HL-60 (cell line): ENCODE results near the gene CEBPZOS.
"Not testable (repeated sequence)": the region's sequence is repeated elsewhere in the genome, so short reads cannot be mapped to it uniquely, and the experiment has no call there.

Experiments
- DNase-seq, 2 experiments: peaks; one replicate each; pipeline ENCODE4 v3.0.0-alpha.2; 2010 to 2020; ENCODE audit warnings: low read depth in 1 of 2, low spot score in 1 of 2
- H3K27ac ChIP-seq: fragments of 250-450 bp; sonication (Bioruptor Pico); replicated peaks from 2 replicates; pipeline ENCODE4 v1.5.1; 2020; ENCODE audit warnings: mild to moderate bottlenecking, moderate library complexity
- H3K27me3 ChIP-seq: fragments of 250-450 bp; sonication (Bioruptor Pico); 2 replicates; pipeline ENCODE4 v1.5.1; 2021; ENCODE audit warnings: mild to moderate bottlenecking, moderate library complexity; ENCODE audit not compliant: insufficient read depth, poor library complexity, severe bottlenecking
- H3K4me3 ChIP-seq: replicated peaks from 2 replicates; pipeline ENCODE4 v1.5.1; 2011; ENCODE audit warnings: mild to moderate bottlenecking, control low read depth, low read length; ENCODE audit not compliant: insufficient read depth
- GABPA ChIP-seq: IDR thresholded peaks from 2 replicates; pipeline ENCODE4 v1.6.1; 2012; ENCODE audit warnings: low read depth
- POLR2AphosphoS5 ChIP-seq: IDR thresholded peaks from 2 replicates; pipeline ENCODE4 v1.6.1; 2012; ENCODE audit warnings: low read depth
- SPI1 ChIP-seq: IDR thresholded peaks from 2 replicates; pipeline ENCODE4 v1.6.1; 2012; ENCODE audit warnings: low read depth, mild to moderate bottlenecking, borderline replicate concordance
- TF ChIP-seq, protein P1 (sequence below): IDR thresholded peaks from one replicate; pipeline ENCODE4 v1.5.1; 2011; ENCODE audit warnings: low read length, control low read depth, inconsistent platforms; ENCODE audit not compliant: insufficient read depth
- TF ChIP-seq, protein P2 (sequence below): IDR thresholded peaks from 2 replicates; pipeline ENCODE4 v1.6.1; 2012; ENCODE audit warnings: low read depth; ENCODE audit not compliant: insufficient replicate concordance

The CEBPZOS gene

DNA sequence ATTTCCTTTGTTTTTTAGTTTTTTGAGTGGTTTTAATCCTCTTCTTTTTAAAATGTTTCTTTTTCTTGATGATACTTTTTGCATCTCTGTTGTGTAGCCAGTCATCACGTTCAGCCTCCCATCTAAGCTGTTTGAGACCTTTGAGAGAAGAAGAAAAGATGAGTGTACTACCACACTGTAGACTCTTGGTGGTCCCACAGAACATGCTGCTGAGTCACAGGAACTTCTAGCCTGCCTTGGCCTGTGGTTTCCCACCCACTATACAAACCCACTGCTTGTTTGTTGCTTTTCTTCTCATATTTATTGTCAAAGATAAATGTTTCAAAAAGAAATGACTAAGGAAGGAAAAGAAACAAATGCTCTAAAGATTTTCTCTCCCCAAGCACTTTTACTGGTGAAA lies 5.5 kb downstream of the CEBPZOS start:
- Histone ChIP-seq H3K4me3 (no peak overlapping the region), H3K27me3 (no peaks in the 10 kb centered on the region), H3K27ac (peak overlapping the region; percentile 15; the same call in 1 of the 2 replicates)
- no peak for DNase-seq
- TF ChIP-seq GABPA, result no peak
- no peak for TF ChIP-seq POLR2AphosphoS5
- no peak for TF ChIP-seq SPI1
- TF ChIP-seq, protein P1, sequence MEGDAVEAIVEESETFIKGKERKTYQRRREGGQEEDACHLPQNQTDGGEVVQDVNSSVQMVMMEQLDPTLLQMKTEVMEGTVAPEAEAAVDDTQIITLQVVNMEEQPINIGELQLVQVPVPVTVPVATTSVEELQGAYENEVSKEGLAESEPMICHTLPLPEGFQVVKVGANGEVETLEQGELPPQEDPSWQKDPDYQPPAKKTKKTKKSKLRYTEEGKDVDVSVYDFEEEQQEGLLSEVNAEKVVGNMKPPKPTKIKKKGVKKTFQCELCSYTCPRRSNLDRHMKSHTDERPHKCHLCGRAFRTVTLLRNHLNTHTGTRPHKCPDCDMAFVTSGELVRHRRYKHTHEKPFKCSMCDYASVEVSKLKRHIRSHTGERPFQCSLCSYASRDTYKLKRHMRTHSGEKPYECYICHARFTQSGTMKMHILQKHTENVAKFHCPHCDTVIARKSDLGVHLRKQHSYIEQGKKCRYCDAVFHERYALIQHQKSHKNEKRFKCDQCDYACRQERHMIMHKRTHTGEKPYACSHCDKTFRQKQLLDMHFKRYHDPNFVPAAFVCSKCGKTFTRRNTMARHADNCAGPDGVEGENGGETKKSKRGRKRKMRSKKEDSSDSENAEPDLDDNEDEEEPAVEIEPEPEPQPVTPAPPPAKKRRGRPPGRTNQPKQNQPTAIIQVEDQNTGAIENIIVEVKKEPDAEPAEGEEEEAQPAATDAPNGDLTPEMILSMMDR, result no peak
- TF ChIP-seq, protein P2, sequence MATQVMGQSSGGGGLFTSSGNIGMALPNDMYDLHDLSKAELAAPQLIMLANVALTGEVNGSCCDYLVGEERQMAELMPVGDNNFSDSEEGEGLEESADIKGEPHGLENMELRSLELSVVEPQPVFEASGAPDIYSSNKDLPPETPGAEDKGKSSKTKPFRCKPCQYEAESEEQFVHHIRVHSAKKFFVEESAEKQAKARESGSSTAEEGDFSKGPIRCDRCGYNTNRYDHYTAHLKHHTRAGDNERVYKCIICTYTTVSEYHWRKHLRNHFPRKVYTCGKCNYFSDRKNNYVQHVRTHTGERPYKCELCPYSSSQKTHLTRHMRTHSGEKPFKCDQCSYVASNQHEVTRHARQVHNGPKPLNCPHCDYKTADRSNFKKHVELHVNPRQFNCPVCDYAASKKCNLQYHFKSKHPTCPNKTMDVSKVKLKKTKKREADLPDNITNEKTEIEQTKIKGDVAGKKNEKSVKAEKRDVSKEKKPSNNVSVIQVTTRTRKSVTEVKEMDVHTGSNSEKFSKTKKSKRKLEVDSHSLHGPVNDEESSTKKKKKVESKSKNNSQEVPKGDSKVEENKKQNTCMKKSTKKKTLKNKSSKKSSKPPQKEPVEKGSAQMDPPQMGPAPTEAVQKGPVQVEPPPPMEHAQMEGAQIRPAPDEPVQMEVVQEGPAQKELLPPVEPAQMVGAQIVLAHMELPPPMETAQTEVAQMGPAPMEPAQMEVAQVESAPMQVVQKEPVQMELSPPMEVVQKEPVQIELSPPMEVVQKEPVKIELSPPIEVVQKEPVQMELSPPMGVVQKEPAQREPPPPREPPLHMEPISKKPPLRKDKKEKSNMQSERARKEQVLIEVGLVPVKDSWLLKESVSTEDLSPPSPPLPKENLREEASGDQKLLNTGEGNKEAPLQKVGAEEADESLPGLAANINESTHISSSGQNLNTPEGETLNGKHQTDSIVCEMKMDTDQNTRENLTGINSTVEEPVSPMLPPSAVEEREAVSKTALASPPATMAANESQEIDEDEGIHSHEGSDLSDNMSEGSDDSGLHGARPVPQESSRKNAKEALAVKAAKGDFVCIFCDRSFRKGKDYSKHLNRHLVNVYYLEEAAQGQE, result no peak

DNA sequence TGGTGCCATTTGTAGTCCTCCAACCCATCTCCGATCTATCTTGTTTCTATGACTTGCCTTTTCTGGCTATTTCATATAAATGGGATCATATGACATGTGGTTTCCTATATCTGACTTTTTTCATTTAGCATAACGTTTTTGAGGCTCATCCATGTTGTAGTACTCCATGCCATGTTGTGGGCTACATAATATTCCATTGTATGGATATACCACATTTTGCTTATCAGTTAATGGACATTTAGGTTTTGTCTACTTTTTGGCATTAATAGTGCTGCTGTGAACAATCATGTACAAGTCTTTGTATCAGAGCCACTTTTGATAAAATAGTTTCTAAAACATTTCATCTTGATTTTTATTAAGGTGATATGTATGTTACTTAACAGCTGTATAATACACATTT lies 7.4 kb downstream of the CEBPZOS start:
- Histone ChIP-seq H3K27me3 (no peaks in the 10 kb centered on the region), H3K27ac (no peak overlapping the region), H3K4me3 (no peak overlapping the region)
- no peak for DNase-seq
- TF ChIP-seq, protein P2, result no peak
- TF ChIP-seq SPI1 (no peak), POLR2AphosphoS5 (no peak), GABPA (no peak)
- TF ChIP-seq, protein P1, result no peak

DNA sequence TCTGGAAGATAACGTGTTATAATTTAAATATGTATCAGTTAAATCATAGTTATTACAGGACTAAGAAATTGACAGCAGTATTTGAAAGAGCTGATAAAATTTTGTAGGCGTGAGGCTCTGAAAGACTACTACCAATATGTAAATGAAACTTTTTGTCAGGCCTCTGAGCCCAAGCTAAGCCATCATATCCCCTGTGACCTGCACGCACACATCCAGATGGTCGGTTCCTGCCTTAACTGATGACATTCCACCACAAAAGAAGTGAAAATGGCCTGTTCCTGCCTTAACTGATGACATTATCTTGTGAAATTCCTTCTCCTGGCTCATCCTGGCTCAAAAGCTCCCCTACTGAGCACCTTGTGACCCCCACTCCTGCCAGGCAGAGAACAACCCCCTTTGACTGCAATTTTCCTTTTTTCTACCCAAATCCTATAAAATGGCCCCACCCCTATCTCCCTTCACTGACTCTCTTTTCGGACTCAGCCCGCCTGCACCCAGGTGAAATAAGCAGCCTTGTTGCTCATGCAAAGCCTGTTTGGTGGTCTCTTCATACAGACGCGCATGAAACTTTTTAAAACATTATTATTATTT lies 8.9 kb downstream of the CEBPZOS start:
- not testable (repeated sequence) for H3K27ac ChIP-seq

DNA sequence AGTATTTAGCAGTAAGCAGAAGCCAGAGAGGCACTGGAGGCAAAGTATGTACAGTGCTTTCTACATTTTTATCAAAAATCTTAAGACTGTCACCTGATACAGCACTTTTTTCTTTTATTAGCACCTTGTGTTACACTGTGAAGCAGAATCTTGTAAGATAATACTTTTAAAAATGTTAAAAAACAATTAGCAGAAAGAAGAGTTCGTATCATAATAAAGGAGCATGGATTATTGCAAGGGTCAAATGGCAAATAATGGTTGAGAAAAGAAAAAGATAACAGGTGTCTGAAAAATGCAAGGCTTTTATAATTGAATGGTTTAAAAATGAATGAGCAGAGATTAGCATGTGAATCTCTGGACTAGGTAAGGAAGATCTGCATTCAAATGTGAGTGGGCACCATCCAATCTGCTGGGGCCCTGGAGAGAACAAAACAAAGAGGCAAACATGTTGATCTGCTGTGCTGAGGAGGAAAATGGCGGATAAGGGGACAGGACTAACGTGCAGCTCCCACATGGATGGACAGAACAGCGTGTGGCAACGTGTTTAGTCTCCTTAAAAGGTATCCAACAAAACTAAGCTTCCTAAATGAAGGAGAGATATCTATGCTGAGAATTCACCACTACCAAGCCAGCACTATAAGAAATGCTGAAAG lies 9.5 kb downstream of the CEBPZOS start:
- H3K4me3 ChIP-seq, result no peak overlapping the region
- H3K27me3 ChIP-seq, result no peaks in the 10 kb centered on the region
- TF ChIP-seq SPI1 (no peak), POLR2AphosphoS5 (peak; percentile 28; the same call in 1 of the 2 replicates)
- no peak for DNase-seq
- no peak overlapping the region for H3K27ac ChIP-seq

More for the DNA sequence above, 8.9 kb downstream of the CEBPZOS start:
- not testable (repeated sequence) for H3K27me3 ChIP-seq, H3K4me3 ChIP-seq, DNase-seq

DNA sequence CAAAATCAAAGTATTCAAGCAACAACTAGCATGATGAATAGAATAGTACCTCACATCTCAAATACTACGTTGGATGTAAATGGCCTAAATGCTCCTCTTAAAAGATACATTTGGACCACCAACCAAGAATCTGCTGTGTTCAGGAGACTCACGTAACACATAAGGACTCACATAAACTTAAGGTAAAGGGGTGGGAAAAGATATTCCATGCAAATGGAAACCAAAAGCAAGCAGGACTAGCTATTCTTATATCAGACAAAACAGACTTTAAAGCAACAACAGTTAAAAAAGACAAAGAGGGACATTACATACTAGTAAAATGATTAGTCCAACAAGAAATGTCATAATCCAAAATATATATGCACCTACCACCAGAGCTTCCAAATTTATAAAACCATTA lies 10.5 kb downstream of the CEBPZOS start:
- DNase-seq, H3K4me3 ChIP-seq, H3K27me3 ChIP-seq, H3K27ac ChIP-seq: not testable (repeated sequence)
